ENCODE measurements around the gene CPA3.

Gene CPA3

DNA sequence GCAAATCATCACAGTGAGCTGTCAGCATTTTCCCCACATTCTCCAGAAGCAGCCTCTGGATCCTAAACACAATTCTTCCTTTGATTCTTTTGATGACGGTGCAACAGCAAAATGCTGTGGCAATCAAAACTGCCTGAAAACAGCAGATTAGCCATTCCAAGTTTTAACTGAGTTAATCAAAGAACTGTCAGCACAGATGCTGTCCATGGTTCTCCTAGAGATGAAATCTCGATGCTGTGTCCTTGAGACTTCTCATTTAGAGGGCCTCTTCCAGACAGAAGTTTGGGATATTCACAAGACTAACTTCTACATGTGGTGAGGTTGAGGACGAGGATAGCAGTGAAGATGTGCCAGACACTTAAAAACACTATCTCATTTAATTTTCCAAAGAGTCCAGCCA lies 75.9 kb downstream of the CPA3 start:
- Histone ChIP-seq H3K27ac (ENCODE audit: low read depth, low read length) (no peak overlapping the region), H2AFZ (ENCODE audit: low read length, unreplicated experiment) (no peak overlapping the region), H3K79me2 (ENCODE audit: control insufficient read depth, insufficient read depth, low read length, unreplicated experiment) (no peaks in the 10 kb centered on the region), H3K36me3 (ENCODE audit: insufficient read depth, low read length) (no peaks in the 10 kb centered on the region), H3K27me3 (ENCODE audit: insufficient read depth, low read length) (no peaks in the 10 kb centered on the region), H3K4me3 (ENCODE audit: low read depth, low read length) (no peak overlapping the region), H3K4me1 (ENCODE audit: control insufficient read depth, insufficient read depth, low read length, unreplicated experiment) (peaks cover 9% of the 10 kb centered on the region)

DNA sequence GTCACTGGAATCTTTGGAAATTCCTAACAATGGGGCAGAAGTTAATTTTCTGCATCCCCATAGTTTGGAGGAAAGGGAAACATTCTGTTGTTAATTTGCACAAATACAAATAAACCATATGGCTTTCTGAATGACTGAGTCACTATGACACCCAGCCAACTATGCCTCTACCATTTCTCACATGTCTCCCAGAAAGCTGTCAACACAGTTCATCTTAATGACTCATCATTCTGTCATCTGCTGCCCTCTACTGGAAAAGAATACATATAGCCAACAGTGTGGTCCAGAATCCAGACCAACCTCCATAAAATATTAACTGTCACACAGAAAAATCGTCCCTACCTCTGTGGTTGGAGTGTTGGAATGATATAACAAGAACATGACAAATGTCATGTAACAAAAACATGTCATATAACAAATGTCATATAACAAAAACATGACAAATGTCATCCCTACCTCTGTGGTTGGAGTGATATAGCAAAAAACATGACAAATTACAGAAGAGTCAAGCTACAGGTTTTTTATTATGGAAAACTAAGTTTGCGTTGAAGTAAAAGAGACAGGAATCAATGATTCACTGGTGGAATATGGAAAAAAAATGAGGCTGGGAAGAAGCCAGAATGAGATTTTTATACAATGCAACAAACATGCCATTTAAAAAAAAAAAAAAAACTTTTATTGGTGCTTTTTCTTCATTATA lies 78.6 kb downstream of the CPA3 start:
- no peaks in the 10 kb centered on the region for H3K79me2 ChIP-seq (ENCODE audit: control insufficient read depth, insufficient read depth, low read length, unreplicated experiment)
- peaks cover 9% of the 10 kb centered on the region for H3K4me1 ChIP-seq (ENCODE audit: control insufficient read depth, insufficient read depth, low read length, unreplicated experiment)
- H3K27ac ChIP-seq (ENCODE audit: low read depth, low read length): no peak overlapping the region
- H2AFZ ChIP-seq (ENCODE audit: low read length, unreplicated experiment): no peak overlapping the region
- H3K36me3 ChIP-seq (ENCODE audit: insufficient read depth, low read length): no peaks in the 10 kb centered on the region
- H3K27me3 ChIP-seq (ENCODE audit: insufficient read depth, low read length): no peaks in the 10 kb centered on the region
- no peak overlapping the region for H3K4me3 ChIP-seq (ENCODE audit: low read depth, low read length)

DNA sequence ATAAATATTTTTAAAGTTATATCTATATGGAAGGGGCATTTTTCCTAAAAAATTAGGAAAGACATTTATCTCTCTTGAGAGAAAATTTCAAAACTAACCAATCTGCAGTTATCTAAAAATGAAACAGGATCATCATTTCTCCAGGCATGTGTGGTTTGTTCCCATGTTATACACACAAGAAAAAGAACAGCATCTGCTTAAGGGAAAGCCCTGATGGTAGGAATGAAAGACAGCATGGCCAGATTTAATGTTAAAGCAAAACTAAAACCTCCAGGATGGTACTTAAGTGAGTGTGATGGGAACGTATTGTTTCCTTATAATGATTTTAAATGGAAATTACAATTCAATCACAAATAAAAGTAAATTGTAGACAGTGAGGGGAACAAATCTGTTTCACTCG lies 80.0 kb downstream of the CPA3 start:
- Histone ChIP-seq H3K27me3 (ENCODE audit: insufficient read depth, low read length) (no peaks in the 10 kb centered on the region), H3K36me3 (ENCODE audit: insufficient read depth, low read length) (no peaks in the 10 kb centered on the region), H3K4me3 (ENCODE audit: low read depth, low read length) (no peak overlapping the region), H2AFZ (ENCODE audit: low read length, unreplicated experiment) (no peak overlapping the region), H3K27ac (ENCODE audit: low read depth, low read length) (no peak overlapping the region), H3K79me2 (ENCODE audit: control insufficient read depth, insufficient read depth, low read length, unreplicated experiment) (no peaks in the 10 kb centered on the region), H3K4me1 (ENCODE audit: control insufficient read depth, insufficient read depth, low read length, unreplicated experiment) (peaks cover 9% of the 10 kb centered on the region)

Measured in ACC112 (cell line).